DND-41 (cell line): ENCODE measurements around the gene ST6GALNAC3.

ENCODE experiments used
- EZH2 ChIP-seq: IDR thresholded peaks from 3 replicates; pipeline ENCODE4 v1.6.1; 2012; ENCODE audit warnings: borderline replicate concordance, low read depth, mild to moderate bottlenecking, moderate library complexity, low read length, inconsistent platforms; ENCODE audit not compliant: severe bottlenecking
- TF ChIP-seq, protein P1 (sequence below): IDR thresholded peaks from 2 replicates; pipeline ENCODE4 v1.5.1; 2012; ENCODE audit warnings: borderline replicate concordance, low read length, moderate library complexity, mild to moderate bottlenecking; ENCODE audit not compliant: poor library complexity, severe bottlenecking; ENCODE audit errors: extremely low read depth

- no peak for TF ChIP-seq EZH2
- TF ChIP-seq, protein P1, sequence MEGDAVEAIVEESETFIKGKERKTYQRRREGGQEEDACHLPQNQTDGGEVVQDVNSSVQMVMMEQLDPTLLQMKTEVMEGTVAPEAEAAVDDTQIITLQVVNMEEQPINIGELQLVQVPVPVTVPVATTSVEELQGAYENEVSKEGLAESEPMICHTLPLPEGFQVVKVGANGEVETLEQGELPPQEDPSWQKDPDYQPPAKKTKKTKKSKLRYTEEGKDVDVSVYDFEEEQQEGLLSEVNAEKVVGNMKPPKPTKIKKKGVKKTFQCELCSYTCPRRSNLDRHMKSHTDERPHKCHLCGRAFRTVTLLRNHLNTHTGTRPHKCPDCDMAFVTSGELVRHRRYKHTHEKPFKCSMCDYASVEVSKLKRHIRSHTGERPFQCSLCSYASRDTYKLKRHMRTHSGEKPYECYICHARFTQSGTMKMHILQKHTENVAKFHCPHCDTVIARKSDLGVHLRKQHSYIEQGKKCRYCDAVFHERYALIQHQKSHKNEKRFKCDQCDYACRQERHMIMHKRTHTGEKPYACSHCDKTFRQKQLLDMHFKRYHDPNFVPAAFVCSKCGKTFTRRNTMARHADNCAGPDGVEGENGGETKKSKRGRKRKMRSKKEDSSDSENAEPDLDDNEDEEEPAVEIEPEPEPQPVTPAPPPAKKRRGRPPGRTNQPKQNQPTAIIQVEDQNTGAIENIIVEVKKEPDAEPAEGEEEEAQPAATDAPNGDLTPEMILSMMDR: no peak
These were observed 89.6 kb downstream of the ST6GALNAC3 start for GRCh38 chr1:76164165-76164564.
